GM19438 (cell line): ENCODE results near the gene TTC7B.
"Not testable (repeated sequence)": the region's sequence is repeated elsewhere in the genome, so short reads cannot be mapped to it uniquely, and the experiment has no call there.

Source experiments
- ATAC-seq: cut with Tn5 transposase; IDR thresholded peaks from one replicate; pipeline ENCODE4 v1.9.1; 2021; ENCODE audit warnings: low read depth; ENCODE audit not compliant: unreplicated experiment

TTC7B gene

GRCh38 chr14:90830931-90831701 lies 14.9 kb upstream of the TTC7B start:
- ATAC-seq, result no peak

- no peak for ATAC-seq
Observed at GRCh38 chr14:90829677-90830076, 13.4 kb upstream of the TTC7B start.

DNA sequence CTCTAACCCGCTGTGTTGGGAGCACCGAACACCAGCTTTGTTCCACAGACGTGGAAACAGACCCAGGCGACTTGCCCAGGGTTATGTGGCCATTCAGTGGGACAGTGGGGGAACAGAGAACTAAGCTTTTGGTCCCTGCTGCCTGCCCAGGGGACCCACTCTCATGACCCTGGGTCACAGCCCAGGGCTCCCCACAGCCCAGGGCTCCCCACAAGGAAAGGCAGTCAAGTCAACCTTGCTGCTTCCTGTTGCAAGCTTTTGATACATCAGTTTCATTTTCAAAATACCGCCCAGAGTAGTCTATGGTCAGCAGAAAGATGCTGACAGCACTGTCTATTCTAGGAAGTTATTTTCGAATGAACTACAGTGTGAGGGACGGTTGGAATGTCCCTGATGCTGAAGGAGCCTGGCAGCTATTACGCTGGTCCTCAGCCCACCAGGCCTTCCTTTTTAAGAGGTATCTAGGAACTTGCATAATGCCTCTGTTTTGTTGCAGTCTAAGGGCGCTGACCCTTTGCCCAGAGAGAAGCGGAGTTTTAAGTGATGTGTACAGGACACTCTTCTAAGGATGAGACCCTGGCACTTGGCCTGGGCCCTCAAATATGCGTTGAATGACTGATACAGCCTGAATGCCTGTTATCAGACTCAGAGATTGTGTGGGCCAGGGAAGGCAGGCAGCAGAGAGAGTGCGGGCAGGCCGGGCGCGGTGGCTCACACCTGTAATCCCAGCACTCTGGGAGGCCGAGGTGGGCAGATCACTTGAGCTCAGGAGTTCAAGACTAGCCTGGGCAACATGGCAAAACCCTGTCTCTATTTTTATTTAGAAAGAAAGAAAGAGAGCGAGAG lies 12.6 kb upstream of the TTC7B start:
- ATAC-seq, result no peak

GRCh38 chr14:90827919-90828610 lies 11.8 kb upstream of the TTC7B start:
- peak; percentile 95 for ATAC-seq

DNA sequence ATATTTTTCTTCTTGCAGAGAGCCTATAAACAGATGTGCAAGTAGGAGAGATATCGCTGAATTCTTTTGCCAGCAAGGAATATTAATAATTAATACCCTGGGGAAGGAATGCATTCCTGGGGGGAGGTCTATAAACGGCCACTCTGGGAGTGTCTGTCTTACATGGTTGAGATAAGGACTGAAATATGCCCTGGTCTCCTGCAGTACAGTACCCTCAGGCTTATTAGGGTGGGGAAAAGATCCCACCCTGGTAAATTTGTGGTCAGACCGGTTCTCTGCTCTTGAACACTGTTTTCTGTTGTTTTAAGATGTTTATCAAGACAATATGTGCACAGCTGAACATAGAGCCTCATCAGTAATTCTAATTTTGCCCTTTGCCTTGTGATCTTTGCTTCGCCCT lies 7.3 kb upstream of the TTC7B start:
- ATAC-seq, result not testable (repeated sequence)

DNA sequence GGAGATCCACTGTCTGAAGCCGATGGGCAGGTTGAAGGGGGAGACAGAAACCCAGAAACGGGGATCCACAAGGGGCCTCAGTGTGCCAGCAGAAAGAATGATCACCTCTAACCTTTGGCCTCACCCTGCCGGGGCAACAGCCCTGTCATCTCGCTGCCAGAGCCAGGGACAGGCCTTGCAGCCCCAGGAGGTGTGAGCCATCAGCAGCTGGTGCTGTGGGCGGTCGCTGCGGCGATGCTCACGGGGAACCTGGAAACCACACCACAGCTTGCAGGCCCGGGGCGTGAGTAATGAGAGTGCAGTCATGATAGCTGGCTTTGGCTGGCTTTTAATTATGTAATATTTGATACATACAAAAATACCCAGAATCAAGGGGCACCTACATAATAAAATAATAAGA lies 4.7 kb upstream of the TTC7B start:
- ATAC-seq, result no peak

DNA sequence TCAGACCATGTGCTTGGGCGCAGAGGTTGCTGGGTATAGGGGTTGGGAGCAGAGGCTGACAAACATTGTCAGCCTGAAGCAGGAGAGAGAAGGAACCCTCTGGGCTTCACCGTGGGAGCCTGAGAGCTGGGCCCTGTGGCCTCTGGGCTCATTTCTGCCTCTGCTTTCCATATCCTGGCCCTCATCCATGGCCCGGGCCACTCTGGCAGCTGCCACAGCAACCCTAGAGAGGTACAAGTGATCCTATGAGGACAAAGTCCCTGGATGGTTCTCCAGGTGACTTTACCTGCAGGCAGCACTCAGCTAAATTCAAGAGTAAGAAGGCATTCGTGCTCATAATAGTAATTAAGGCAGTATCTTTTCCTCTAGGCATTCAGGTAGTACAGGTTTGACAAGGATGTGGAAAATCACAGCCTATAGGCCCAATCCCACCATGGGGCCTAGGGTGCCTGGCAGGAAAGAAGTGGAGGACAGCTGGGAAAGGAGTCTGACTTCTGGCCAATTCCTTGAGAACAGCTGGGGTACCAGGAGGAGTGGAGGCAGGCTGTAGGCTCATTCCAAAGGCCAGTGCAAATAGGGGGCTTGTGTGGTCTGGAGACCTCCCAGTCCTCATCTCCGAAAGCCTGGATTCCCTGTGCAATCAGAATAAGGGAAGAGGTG lies 3.6 kb upstream of the TTC7B start:
- ATAC-seq, result no peak

GRCh38 chr14:90818715-90819114 lies 2.5 kb upstream of the TTC7B start:
- ATAC-seq, result no peak

- no peak for ATAC-seq
Observed at GRCh38 chr14:90816681-90817436, 629 bp upstream of the TTC7B start.

- no peak for ATAC-seq
Observed at GRCh38 chr14:90815572-90815821, 733 bp downstream of the TTC7B start.

DNA sequence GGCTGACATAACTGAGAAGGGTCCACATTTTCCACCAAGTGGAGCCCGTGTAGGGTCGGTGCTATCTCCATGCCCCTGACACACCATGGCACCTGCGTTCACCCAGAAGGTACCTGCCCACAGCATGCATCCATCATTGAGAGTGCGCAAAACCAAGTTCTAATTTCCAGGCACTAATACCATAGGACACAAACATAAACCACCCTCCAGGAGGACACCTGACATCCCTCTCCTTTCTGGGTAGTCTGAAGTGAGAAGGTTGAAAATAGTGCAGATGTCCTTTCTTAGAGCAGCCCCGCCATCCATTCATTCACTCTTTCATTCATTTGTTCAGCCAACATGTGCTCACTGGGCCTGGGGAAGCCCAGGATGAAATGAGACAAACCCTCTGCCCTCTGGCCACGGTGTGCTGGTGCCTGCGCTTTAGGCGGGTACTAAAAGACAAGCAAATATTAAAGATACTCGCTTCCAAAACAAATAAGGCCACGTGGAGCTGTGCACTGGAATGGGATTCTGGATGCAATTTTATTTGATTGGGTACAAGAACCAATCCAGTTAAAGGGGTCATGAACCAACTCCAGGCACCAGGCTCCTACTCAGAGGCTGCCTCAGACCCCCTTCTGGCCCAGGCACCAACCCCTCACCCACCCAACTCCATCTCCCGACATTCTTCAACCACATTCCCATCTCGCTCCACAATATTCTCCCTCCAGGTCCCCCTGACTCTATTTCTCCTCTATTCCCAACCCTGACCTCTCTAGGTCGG lies 1.2 kb downstream of the TTC7B start:
- no peak for ATAC-seq

DNA sequence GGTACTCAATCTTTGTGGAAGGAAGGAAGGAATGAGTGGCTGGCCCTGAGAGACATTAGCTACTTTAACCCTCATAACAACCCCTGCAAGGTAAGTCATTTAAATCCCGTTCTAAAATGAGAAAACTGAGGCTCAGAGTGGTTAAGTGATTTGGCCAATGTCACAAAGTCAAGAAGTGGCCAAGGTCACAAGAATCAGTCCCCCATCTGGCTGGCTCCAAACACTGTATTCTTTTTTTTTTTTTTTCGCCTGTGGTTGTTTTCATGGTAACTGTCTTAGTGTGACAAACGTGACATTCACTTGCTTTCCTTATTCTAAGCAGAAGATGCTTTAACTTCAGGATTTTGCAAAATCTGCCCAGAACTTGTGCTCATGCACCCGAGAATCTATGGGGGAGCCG lies 2.8 kb downstream of the TTC7B start:
- no peak for ATAC-seq

GRCh38 chr14:90812109-90812508 lies 4.1 kb downstream of the TTC7B start:
- ATAC-seq, result no peak

GRCh38 chr14:90811641-90812040 lies 4.6 kb downstream of the TTC7B start:
- no peak for ATAC-seq

DNA sequence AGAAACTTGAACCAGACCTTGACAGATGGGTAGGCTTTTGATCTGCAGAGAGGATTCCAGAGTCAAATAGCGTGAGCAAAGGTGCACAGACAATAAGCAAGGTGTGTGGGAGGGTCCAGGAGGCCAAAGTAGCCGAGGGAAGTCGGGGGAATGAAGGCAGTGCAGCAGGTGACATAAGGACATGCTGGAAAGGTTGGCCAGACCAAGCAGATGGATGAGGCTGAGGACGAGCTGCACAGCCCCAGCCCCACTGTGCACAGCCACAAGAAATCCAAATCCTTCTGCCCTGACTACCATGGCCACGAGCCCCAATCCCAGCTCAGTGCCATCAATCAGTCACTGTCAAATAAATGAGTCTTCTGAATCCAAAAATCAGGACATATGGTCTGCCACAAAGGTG lies 5.4 kb downstream of the TTC7B start:
- no peak for ATAC-seq

DNA sequence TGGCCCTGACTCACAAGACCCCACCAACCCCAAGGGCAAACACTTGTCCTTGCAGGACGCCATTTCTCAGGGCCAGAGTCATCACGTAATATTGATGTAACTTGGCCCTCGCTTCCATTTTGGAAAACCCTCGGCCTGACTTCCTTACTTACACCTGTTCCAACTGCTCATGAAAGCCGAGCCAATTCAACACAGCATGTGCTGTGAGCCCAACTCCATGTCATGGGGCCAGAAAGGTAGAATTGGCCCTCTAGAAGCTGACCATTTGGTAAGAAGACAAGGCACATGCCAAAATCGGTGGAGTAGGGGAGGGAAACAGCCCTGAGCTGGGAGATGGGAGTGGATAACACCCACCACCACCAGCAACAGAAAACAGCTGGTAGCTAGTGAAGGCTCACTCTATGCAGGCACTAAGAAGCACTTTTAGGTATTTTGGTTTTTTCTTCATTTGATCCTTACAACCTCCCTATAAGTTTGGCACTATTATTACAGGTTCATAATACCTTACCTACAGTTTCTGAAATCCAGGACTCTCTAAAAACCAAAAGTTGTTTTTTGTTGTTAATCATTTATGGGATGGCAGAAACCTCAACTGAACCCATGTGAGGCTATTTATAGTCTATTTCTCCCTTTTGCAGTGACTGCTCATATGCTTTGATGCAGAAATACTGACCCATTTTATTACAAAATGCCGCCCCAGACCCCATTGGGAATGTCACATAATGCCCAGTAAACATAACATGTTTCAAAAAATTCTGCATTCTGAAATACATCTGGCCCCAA lies 6.5 kb downstream of the TTC7B start:
- ATAC-seq, result no peak

GRCh38 chr14:90808759-90809529 lies 7.3 kb downstream of the TTC7B start:
- no peak for ATAC-seq

- no peak for ATAC-seq
Observed at GRCh38 chr14:90807060-90807459, 9.2 kb downstream of the TTC7B start.
